Adrenal gland (tissue), 12 donors: ENCODE results near the gene FPR1. TPM values are rescaled to one million over a fixed set of nuclear protein-coding genes. Genes with fewer than 3 reads are reported as not detected.

Experiments used
- DNase-seq, 7 donors: peaks; one replicate each; pipeline ENCODE4 v3.0.0-alpha.2; 2019 to 2020
- H3K27ac ChIP-seq, 5 donors: fragments of 200-600 bp; sonication (generic) in 4 of 5; 1 replicate in 3 of 5; 2 replicates in 2 of 5; pipeline versions ENCODE4 v1.5.1 to v1.8.0; 2016 to 2020; ENCODE audit warnings: mild to moderate bottlenecking in 1 of 5
- H3K27me3 ChIP-seq: fragments of 200-600 bp; 2 replicates; pipeline ENCODE4 v1.8.0; 2021
- H3K36me3 ChIP-seq, 2 donors: fragments of 200-600 bp; replicated peaks in 1 of 2; 1 replicate in 1 of 2; 2 replicates in 1 of 2; pipeline versions ENCODE4 v1.5.1 to v1.8.0; 2018 to 2022
- H3K4me1 ChIP-seq, 2 donors: fragments of 200-600 bp; replicated peaks in 1 of 2; 1 replicate in 1 of 2; 2 replicates in 1 of 2; pipeline versions ENCODE4 v1.5.1 to v1.8.0; 2018 to 2021
- H3K4me3 ChIP-seq, 4 donors: fragments of 200-600 bp; sonication (generic) in 3 of 4; one replicate each; pipeline ENCODE4 v1.5.1; 2016 to 2018
- H3K9me3 ChIP-seq, 3 donors: fragments of 200-600 bp; sonication (generic) in 1 of 3; replicated peaks in 1 of 3; 1 replicate in 2 of 3; 2 replicates in 1 of 3; pipeline versions ENCODE4 v1.5.1 to v1.8.0; 2016 to 2021
- POLR2A ChIP-seq, 2 donors: fragments of 450-650 bp; IDR thresholded peaks; one replicate each; pipeline ENCODE4 v1.6.1; 2017; ENCODE audit warnings: antibody characterized with exemption in 2 of 2, mild to moderate bottlenecking in 2 of 2, moderate library complexity in 1 of 2
- WGBS, 4 donors: extraction: QIAGEN DNeasy Blood & Tissue Kit in 2 of 4; methylation state at CpG; one replicate each; pipeline versions ENCODE4 v1.1.5 to v1.1.7; 2013 to 2017; 5-methylcytosine and 5-hydroxymethylcytosine counted together
- intact Hi-C, 2 donors: fragments of 100-400 bp; cut with DNase I; formaldehyde crosslinking; loops; one replicate each; pipeline versions ENCODE4 v1.14.1 to v1.15.0; 2022 to 2023
- polyA plus RNA-seq, 3 donors: library from polyadenylated mRNA; stranded (reverse); fragments of 200-250 nt in 2 of 3; fragments of 350-450 nt in 1 of 3; fragmentation: Illumina TruSeq in 1 of 3; extraction: RNeasy Lipid Tissue Mini Kit (QIAGEN cat#74804) in 1 of 3; gene quantifications; one replicate each; pipeline ENCODE4 v1.2.3, GENCODE V29; 2013 to 2014
- total RNA-seq, 9 donors: library from RNA; depleted of rRNA in 4 of 9; stranded (reverse); fragments of >200 nt in 4 of 9; fragments of 120-200 nt in 1 of 9; fragmentation: NEBNext Ultra II Directional in 1 of 9; extraction: Animal tissue kit (Norgen Biotek cat#: 25700) in 1 of 9; gene quantifications; one replicate each; pipeline versions ENCODE4 v1.1.0 to v1.2.4, GENCODE V29; 2013 to 2023
- TF ChIP-seq, protein P1 (sequence below), 6 experiments: fragments of 450-650 bp in 4 of 6; fragments of 200-600 bp in 2 of 6; sonication (generic) in 1 of 6; IDR thresholded peaks; 1 replicate in 5 of 6; 2 replicates in 1 of 6; pipeline versions ENCODE4 v1.5.1 to v1.8.0; 2016 to 2021; ENCODE audit warnings: antibody characterized with exemption in 6 of 6, mild to moderate bottlenecking in 2 of 6, moderate library complexity in 1 of 6
- donor health status: healthy with polysubstance abuse.
- donor health status: Bipolar disorder and iron deficiency.
- donor health status: DM: yes; HTN: yes; CAD: no.
- donor health status: DM: no; HTN: no; CAD: no.
- donor health status: DM: no; HTN: no; CAD: no.
- donor health status: DM: yes; HTN: yes; CAD: no.

Gene FPR1
- total and polyA plus RNA-seq, 12 donors: 0.83 to 31.1 (median 13.4) TPM

DNA sequence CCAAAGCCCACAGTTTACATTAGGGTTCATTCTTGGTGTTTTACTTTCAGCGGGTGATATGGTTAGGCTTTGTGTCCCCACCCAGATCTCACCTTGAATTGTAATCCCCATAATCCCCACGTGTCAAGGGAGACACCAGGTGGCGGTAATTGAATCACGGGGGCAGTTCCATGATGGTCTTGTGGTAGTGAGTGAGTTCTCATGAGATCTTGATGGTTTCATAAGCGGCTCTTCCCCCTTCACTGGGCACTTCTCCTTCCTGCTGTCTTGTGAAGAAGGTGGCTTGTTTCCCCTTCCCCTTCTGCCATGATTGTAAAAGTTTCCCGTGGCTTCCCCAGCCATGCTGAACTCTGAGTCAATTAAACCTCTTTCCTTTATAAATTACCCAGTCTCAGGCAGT is 21.3 kb upstream of the FPR1 start:
- 55 to 74% (median 59%) methylated on average over 6 of the region's 6 CpGs for WGBS, 4 donors
- intact Hi-C loops: loop anchor here in 1 of 2 donors (10.0 kb wide), 1 partner anchor 88 kb away; no protein-coding TSS in a partner anchor
- H3K27me3 ChIP-seq: peaks cover 4% of the 10 kb centered on the region

DNA sequence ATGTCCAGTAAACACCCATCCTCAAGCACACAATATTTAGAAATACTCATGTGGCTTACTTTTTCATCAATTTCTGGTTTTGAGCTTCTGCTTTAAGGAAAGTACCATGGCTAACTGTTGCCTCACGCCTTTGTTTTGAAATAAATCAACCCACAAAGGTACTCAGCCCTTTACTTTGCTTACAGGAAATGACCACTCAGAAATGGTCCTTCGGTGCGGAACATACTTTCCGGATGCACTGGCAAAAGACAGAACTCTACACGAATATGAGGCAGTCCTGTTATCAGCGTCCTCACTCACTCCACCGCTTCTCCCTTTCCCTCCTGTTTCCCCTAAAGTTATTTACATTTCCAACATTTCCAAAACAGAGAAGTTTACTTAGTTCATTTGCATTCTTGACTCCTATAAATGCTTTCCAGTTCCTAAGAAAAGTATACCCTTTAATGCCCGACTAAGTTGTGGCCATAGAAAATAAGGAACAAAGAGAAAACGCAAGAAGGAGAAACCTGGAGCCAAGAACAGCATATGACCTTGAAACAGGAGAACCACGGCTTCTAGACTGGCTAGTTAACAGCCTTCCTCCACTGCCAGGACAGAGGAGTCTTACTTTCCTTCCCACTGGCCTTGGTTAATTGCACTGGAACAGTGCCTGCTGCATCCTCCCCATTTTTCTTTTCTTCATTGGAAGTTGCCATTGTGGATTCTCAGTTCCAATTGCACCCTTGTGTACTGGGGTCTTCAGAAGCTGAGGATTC is 19.9 kb upstream of the FPR1 start:
- H3K4me3 ChIP-seq: no peak overlapping the region
- TF ChIP-seq POLR2A (IDR thresholded peaks at IDR 0.05): no peak
- TF ChIP-seq, protein P1, sequence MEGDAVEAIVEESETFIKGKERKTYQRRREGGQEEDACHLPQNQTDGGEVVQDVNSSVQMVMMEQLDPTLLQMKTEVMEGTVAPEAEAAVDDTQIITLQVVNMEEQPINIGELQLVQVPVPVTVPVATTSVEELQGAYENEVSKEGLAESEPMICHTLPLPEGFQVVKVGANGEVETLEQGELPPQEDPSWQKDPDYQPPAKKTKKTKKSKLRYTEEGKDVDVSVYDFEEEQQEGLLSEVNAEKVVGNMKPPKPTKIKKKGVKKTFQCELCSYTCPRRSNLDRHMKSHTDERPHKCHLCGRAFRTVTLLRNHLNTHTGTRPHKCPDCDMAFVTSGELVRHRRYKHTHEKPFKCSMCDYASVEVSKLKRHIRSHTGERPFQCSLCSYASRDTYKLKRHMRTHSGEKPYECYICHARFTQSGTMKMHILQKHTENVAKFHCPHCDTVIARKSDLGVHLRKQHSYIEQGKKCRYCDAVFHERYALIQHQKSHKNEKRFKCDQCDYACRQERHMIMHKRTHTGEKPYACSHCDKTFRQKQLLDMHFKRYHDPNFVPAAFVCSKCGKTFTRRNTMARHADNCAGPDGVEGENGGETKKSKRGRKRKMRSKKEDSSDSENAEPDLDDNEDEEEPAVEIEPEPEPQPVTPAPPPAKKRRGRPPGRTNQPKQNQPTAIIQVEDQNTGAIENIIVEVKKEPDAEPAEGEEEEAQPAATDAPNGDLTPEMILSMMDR (IDR thresholded peaks at IDR 0.05): no peak
- DNase-seq: peak in 2 of 7 donors; percentile 14 to 21
- H3K9me3 ChIP-seq: no peaks in the 10 kb centered on the region
- H3K36me3 ChIP-seq: no peaks in the 10 kb centered on the region
- WGBS, 4 donors: 52 to 60% (median 53%) methylated on average over 10 of the region's 10 CpGs
- H3K27me3 ChIP-seq: peaks cover 4% of the 10 kb centered on the region
- no peaks in the 10 kb centered on the region for H3K4me1 ChIP-seq
- H3K27ac ChIP-seq: peak overlapping the region in 1 of 5 donors; percentile 45
- intact Hi-C loops: loop anchor here in 1 of 2 donors (10.0 kb wide), 1 partner anchor 87 kb away; no protein-coding TSS in a partner anchor

More for the DNA sequence above, 21.3 kb upstream of the FPR1 start:
- TF ChIP-seq, protein P1 (IDR thresholded peaks at IDR 0.05): no peak
- no peak for TF ChIP-seq POLR2A (IDR thresholded peaks at IDR 0.05)
- Histone ChIP-seq H3K36me3 (no peaks in the 10 kb centered on the region), H3K4me3 (no peak overlapping the region), H3K27ac (no peak overlapping the region), H3K4me1 (no peaks in the 10 kb centered on the region), H3K9me3 (no peaks in the 10 kb centered on the region)
- DNase-seq: no peak

- H3K27me3 ChIP-seq: peaks cover 4% of the 10 kb centered on the region
- no peak overlapping the region for H3K27ac ChIP-seq
- H3K4me3 ChIP-seq: no peak overlapping the region
- H3K9me3 ChIP-seq: no peaks in the 10 kb centered on the region
- TF ChIP-seq, protein P1 (IDR thresholded peaks at IDR 0.05): no peak
- no peak for TF ChIP-seq POLR2A (IDR thresholded peaks at IDR 0.05)
- no peaks in the 10 kb centered on the region for H3K4me1 ChIP-seq
- intact Hi-C loops: no loop called here
- 54 to 80% (median 56%) methylated on average over 5 of the region's 5 CpGs for WGBS, 4 donors
- H3K36me3 ChIP-seq: no peaks in the 10 kb centered on the region
- no peak for DNase-seq
Measured at GRCh38 chr19:51766461-51766860, 14.8 kb upstream of the FPR1 start.

DNA sequence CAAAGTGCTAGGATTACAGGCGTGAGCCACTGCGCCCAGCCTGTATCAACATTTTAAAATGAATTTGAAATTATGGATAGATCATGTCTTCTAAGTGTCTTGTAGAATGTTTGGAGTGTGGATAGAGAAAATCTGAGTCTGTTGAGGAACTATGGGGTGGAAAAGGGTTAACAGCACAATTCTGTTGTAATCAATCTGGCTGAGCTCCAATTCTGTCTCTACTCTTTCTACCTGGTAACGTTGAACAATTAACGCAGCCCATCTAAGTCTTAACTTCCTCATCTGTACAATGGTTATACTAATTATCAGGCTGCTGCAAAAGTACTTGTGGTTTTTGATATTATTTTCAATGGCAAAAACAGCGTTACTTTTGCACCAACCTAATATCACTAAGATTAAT is 13.4 kb upstream of the FPR1 start:
- H3K27me3 ChIP-seq: peaks cover 4% of the 10 kb centered on the region
- no peak overlapping the region for H3K4me3 ChIP-seq
- H3K27ac ChIP-seq: no peak overlapping the region
- no peaks in the 10 kb centered on the region for H3K36me3 ChIP-seq
- no peaks in the 10 kb centered on the region for H3K9me3 ChIP-seq
- WGBS, 4 donors: 46 to 53% (median 49%) methylated on average over 5 of the region's 5 CpGs
- TF ChIP-seq, protein P1 (IDR thresholded peaks at IDR 0.05): no peak
- TF ChIP-seq POLR2A (IDR thresholded peaks at IDR 0.05): no peak
- DNase-seq: no peak
- intact Hi-C loops: no loop called here
- no peaks in the 10 kb centered on the region for H3K4me1 ChIP-seq
